Femur (tissue), 1 donor: ENCODE results near the gene SPRYD3.

ENCODE experiments used
- DNase-seq: peaks from one replicate; pipeline ENCODE4 v3.0.0-alpha.2; 2017

SPRYD3 gene

GRCh38 chr12:53062011-53062961, 16.9 kb downstream of the SPRYD3 start:
- DNase-seq: peak; percentile 28

GRCh38 chr12:53061404-53062010, 17.7 kb downstream of the SPRYD3 start:
- DNase-seq: peak; percentile 48

- DNase-seq: peak; percentile 57
Measured at GRCh38 chr12:53060721-53061276, 18.4 kb downstream of the SPRYD3 start.

GRCh38 chr12:53060064-53060720, 19.0 kb downstream of the SPRYD3 start:
- peak; percentile 34 for DNase-seq

GRCh38 chr12:53059434-53060063, 19.6 kb downstream of the SPRYD3 start:
- peak; percentile 24 for DNase-seq

- peak; percentile 44 for DNase-seq
Measured at GRCh38 chr12:53058674-53059433, 20.3 kb downstream of the SPRYD3 start.

GRCh38 chr12:53057816-53058500, 21.2 kb downstream of the SPRYD3 start:
- DNase-seq: peak; percentile 25

GRCh38 chr12:53056901-53057300, 22.3 kb downstream of the SPRYD3 start:
- peak; percentile 21 for DNase-seq

GRCh38 chr12:53056296-53056695, 22.9 kb downstream of the SPRYD3 start:
- DNase-seq: no peak

- peak; percentile 32 for DNase-seq
Measured at GRCh38 chr12:53055471-53056266, 23.5 kb downstream of the SPRYD3 start.

GRCh38 chr12:53054112-53054878, 24.9 kb downstream of the SPRYD3 start:
- peak; percentile 95 for DNase-seq

GRCh38 chr12:53053218-53054111, 25.7 kb downstream of the SPRYD3 start:
- DNase-seq: peak; percentile 57

- peak; percentile 96 for DNase-seq
Measured at GRCh38 chr12:53052419-53053217, 26.6 kb downstream of the SPRYD3 start.

GRCh38 chr12:53051881-53052412, 27.2 kb downstream of the SPRYD3 start:
- DNase-seq: peak; percentile 28

GRCh38 chr12:53051058-53051880, 27.9 kb downstream of the SPRYD3 start:
- peak; percentile 64 for DNase-seq

GRCh38 chr12:53050426-53051057, 28.6 kb downstream of the SPRYD3 start:
- no peak for DNase-seq
